Small intestine (tissue), 7 donors: ENCODE measurements around the gene DOCK6. TPM values are rescaled to one million over a fixed set of nuclear protein-coding genes. Genes with fewer than 3 reads are reported as not detected.
"Not testable (repeated sequence)": the region's sequence is repeated elsewhere in the genome, so short reads cannot be mapped to it uniquely, and the experiment has no call there.

Experiments
- DNase-seq, 2 donors: peaks; one replicate each; pipeline versions ENCODE4 v3.0.0 to v3.0.0-alpha.2; 2013
- FAIRE-seq: peaks from 2 replicates; lab custom pipeline; 2012; peaks lifted over from hg19 to GRCh38; lab: Jason Lieb, UNC
- H3K27ac ChIP-seq, 3 donors: one replicate each; pipeline ENCODE4 v1.5.1; 2013; ENCODE audit warnings: low read length in 2 of 3, mild to moderate bottlenecking in 2 of 3, control low read depth in 1 of 3, inconsistent platforms in 1 of 3, low read depth in 1 of 3, moderate library complexity in 1 of 3
- H3K27me3 ChIP-seq, 3 donors: one replicate each; pipeline ENCODE4 v1.6.1; 2013; ENCODE audit warnings: low read length in 3 of 3, inconsistent platforms in 1 of 3; ENCODE audit not compliant: control insufficient read depth in 3 of 3, insufficient read depth in 3 of 3
- H3K36me3 ChIP-seq, 3 donors: one replicate each; pipeline ENCODE4 v1.6.1; 2013; ENCODE audit warnings: low read length in 3 of 3, inconsistent platforms in 1 of 3, low read depth in 1 of 3, mild to moderate bottlenecking in 1 of 3, moderate library complexity in 1 of 3; ENCODE audit not compliant: control insufficient read depth in 3 of 3, insufficient read depth in 2 of 3
- H3K4me1 ChIP-seq, 3 donors: one replicate each; pipeline ENCODE4 v1.6.1; 2013; ENCODE audit warnings: low read length in 2 of 3, inconsistent platforms in 1 of 3, low read depth in 1 of 3, mild to moderate bottlenecking in 1 of 3, moderate library complexity in 1 of 3; ENCODE audit not compliant: control insufficient read depth in 3 of 3, insufficient read depth in 2 of 3
- H3K4me3 ChIP-seq, 3 donors: one replicate each; pipeline ENCODE4 v1.5.1; 2013; ENCODE audit warnings: low read length in 3 of 3, control low read depth in 1 of 3, inconsistent platforms in 1 of 3, low read depth in 1 of 3, mild to moderate bottlenecking in 1 of 3, moderate library complexity in 1 of 3
- H3K9me3 ChIP-seq, 2 donors: one replicate each; pipeline ENCODE4 v1.6.1; 2013; ENCODE audit warnings: low read depth in 1 of 2, low read length in 1 of 2; ENCODE audit not compliant: control insufficient read depth in 2 of 2, insufficient read depth in 1 of 2
- WGBS, 3 donors: extraction: QIAGEN DNeasy Blood & Tissue Kit; methylation state at CpG; one replicate each; pipeline ENCODE4 v1.1.7; 2013; 5-methylcytosine and 5-hydroxymethylcytosine counted together
- polyA plus RNA-seq, 4 donors: library from polyadenylated mRNA; stranded (reverse) in 3 of 4; unstranded in 1 of 4; fragments of 200-250 nt in 3 of 4; fragments of 120-200 nt in 1 of 4; gene quantifications; one replicate each; pipeline versions ENCODE4 v1.2.1 to v1.2.3, GENCODE V29; 2013
- donor health status: healthy with polysubstance abuse.
- donor health status: control.
- donor health status: control.
- donor health status: Bipolar disorder and iron deficiency.
- donor health status: healthy.

DOCK6 gene
- polyA plus RNA-seq, 4 donors = 44.4 to 68.0 (median 51.0) TPM

DNA sequence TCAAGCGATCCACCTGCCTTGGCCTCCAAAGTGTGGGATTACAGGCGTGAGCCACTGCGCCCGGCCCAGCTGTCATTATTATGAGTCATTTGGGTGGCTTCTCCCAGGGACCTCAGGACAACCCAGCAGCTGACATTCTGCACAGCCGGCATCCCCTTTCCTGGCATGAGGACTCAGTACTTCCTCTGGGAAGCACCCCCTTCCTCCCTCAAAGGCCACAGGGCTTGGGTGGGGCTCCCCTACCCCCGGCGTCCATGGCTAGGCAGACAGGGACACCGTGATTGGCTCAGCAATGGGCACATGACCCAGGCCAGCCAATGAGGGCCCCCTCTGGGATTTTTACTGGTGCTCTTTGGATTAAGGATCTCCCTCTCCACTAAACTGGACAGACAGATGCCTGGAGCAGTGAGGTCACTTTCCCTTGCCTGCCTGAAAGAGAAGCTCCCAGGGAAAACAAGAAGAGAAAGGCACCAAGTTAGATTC is 71.0 kb downstream of the DOCK6 start:
- FAIRE-seq (no peak), DNase-seq (peak in 1 of 2 donors; percentile 31)
- Histone ChIP-seq H3K27me3 (no peaks in the 10 kb centered on the region), H3K27ac (peak overlapping the region in 1 of 3 donors; percentile 54), H3K9me3 (no peaks in the 10 kb centered on the region), H3K4me1 (peaks cover 0 to 5% (median 0%) of the 10 kb centered on the region in 3 donors), H3K36me3 (peaks cover 0 to 74% (median 0%) of the 10 kb centered on the region in 3 donors), H3K4me3 (no peak overlapping the region)
- WGBS, 3 donors = 46 to 63% (median 61%) methylated on average over 8 of the region's 8 CpGs

DNA sequence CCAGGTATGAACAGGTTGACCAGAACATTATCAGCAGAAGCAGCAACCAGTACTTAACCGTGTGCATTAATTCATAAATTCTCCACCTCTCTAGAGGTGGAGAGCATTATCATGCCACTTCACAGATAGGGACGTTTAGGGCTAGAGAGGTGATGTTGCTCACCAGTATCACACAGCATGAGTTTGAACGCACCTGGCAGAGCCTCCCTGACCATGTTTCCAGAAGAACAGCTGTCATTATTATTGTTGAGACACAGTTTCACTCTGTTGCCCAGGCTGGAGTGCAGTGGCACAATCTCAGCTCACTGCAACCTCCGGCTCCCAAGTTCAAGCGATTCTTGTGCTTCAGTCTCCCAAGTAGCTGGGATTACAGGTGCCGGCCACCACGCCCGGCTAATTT is 71.8 kb downstream of the DOCK6 start:
- Histone ChIP-seq H3K4me1 (peaks cover 0 to 5% (median 0%) of the 10 kb centered on the region in 3 donors), H3K4me3 (no peak overlapping the region), H3K27me3 (no peaks in the 10 kb centered on the region), H3K9me3 (no peaks in the 10 kb centered on the region), H3K36me3 (peaks cover 0 to 81% (median 0%) of the 10 kb centered on the region in 3 donors), H3K27ac (no peak overlapping the region)
- FAIRE-seq (no peak), DNase-seq (no peak)
- 84 to 87% (median 86%) methylated on average over 8 of the region's 8 CpGs for WGBS, 3 donors

DNA sequence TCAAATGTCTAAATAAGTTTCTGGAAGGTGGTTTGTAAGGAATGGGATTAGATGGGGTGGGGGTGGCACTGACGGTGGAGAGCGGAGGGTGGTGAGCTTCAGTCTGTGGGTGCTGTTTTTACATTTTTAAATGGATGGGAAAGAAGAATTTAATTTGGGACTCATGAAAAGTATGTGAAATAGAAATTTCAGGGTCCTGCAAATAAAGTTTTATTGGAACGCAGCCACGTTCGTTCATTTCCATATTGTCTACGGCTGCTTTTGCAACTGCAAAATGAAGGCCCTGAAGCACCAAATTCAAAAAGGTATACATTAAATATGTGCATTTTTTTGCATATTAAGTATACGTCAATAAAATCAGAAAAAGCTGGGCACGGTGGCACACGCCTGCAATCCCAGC is 74.9 kb downstream of the DOCK6 start:
- Histone ChIP-seq H3K36me3 (peaks cover 0 to 66% (median 0%) of the 10 kb centered on the region in 3 donors), H3K4me3 (no peak overlapping the region), H3K9me3 (no peaks in the 10 kb centered on the region), H3K27ac (no peak overlapping the region), H3K4me1 (peaks cover 0 to 5% (median 0%) of the 10 kb centered on the region in 3 donors), H3K27me3 (no peaks in the 10 kb centered on the region)
- WGBS, 3 donors = 87 to 95% (median 88%) methylated on average over 9 of the region's 9 CpGs
- FAIRE-seq (no peak), DNase-seq (no peak)

DNA sequence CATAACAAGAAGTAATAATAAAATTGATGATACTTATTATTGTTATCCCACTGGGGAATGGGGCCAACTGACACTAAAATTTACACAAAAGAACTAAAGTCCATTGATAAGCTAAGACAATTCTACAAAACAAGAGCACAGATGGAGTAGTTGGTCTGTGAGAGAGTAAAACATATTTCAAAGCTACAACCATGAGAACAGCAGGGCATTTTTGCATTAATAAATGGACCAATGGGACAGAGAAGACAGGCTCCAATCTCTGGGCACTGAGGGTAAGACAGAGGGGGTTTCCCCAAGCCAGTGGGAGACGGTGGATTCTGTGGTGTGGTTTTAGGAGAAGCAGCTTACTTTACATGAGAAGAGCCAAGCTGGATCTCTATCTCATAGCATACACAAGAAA is 79.3 kb downstream of the DOCK6 start:
- Histone ChIP-seq H3K4me1 (peaks cover 0 to 9% (median 0%) of the 10 kb centered on the region in 3 donors), H3K27ac (no peak overlapping the region)

DNA sequence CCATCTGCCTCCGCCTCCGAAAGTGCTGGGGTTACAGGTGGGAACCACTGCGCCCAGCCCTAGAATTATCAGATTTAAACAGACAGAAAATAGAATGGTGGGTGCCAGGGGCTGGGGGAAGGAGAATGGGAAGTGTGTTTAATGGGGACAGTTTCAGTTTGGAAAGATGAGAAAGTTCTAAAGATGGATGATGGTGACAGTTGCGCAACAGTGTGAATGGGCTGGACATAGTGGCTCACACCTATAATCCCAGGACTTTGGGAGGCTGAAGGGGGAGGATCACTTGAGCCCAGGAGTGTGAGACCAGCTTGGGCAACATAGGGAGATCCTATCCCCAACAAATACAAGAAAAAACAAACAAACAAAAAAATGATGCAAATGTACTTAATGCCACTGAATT is 80.8 kb downstream of the DOCK6 start:
- no peak for FAIRE-seq
- Histone ChIP-seq H3K27me3 (no peaks in the 10 kb centered on the region), H3K4me1 (peaks cover 0 to 9% (median 0%) of the 10 kb centered on the region in 3 donors), H3K4me3 (no peak overlapping the region), H3K9me3 (no peaks in the 10 kb centered on the region), H3K36me3 (peaks cover 0 to 64% (median 2%) of the 10 kb centered on the region in 3 donors), H3K27ac (no peak overlapping the region)
- WGBS, 3 donors = 91 to 94% (median 93%) methylated on average over 4 of the region's 4 CpGs
- no peak for DNase-seq

More for the DNA sequence above, 79.3 kb downstream of the DOCK6 start:
- Histone ChIP-seq H3K9me3 (no peaks in the 10 kb centered on the region), H3K4me3 (no peak overlapping the region), H3K36me3 (peaks cover 0 to 59% (median 0%) of the 10 kb centered on the region in 3 donors), H3K27me3 (no peaks in the 10 kb centered on the region)
- no peak for DNase-seq
- no peak for FAIRE-seq
- WGBS, 3 donors = 74 to 91% (median 82%) methylated on average over 1 of the region's 1 CpG

DNA sequence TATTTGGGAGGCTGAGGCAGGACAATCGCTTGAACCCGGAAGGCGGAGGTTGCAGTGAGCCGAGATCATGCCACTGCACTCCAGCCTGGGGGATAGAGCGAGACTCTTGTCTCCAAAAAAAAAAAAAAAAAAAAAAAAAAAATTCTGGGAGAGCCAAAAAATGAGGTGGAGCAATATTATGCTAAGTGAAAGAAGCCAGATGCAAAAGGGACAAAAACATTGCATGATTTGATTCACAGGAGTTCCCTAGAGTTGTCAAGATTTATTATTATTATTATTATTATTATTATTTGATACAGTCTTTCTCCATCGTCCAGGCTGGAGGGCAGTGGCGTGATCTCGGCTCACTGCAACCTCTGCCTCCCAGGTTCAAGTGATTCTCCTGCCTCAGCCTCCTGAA is 81.3 kb downstream of the DOCK6 start:
- 73 to 93% (median 79%) methylated on average over 8 of the region's 8 CpGs for WGBS, 3 donors

DNA sequence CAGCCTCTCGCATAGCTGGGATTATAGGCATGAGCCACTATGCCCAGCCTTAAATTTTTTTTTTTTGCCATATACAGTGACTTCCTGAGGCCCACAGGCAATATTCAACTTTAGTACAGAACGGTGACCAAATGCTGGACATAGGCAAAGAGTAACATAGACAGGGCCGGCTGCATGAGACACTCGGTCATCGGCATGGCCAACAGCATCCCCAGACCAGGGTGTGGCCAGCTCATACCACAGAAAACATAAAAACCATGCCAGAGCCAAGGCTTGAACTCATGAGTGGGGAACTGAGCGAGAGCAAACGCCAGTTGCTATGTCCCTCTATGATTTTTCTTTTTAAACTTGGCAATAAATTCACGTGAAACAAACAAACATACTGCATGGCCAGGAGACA is 82.0 kb downstream of the DOCK6 start:
- Histone ChIP-seq H3K27ac (peak overlapping the region in 1 of 3 donors; percentile 2), H3K36me3 (peaks cover 0 to 65% (median 2%) of the 10 kb centered on the region in 3 donors)

More for the DNA sequence above, 81.3 kb downstream of the DOCK6 start:
- DNase-seq, H3K4me1 ChIP-seq, H3K27me3 ChIP-seq, H3K4me3 ChIP-seq, H3K9me3 ChIP-seq, FAIRE-seq: not testable (repeated sequence)
- Histone ChIP-seq H3K27ac (peak overlapping the region in 1 of 3 donors; percentile 2), H3K36me3 (peaks cover 0 to 64% (median 2%) of the 10 kb centered on the region in 3 donors)

DNA sequence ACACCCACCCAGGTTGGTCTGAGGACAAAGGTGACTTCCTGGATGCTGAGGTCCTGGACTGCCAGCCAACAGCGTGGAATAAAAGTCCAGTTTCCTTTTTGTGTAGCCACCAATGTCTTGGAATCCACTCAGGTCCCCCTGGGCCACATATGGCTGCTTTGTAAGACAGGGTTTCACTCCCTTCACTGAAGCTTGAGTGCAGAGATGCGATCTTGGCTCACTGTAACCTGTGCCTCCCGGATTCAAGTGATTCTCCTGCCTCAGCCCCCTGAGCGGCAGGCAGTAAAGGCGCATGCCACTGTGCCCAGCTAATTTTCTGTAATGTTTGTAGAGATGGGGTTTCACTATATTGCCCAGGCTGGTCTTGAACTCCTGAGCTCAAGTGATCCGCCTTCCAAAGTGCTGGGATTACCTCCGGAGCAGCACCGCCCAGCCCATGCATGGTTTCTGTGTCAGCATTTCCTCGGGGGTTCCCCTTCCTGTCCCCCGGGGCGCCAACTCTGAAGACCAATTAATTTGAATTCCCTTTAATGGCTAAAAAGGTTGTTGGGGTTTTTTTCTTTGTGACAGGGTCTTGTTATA is 82.5 kb downstream of the DOCK6 start:
- H3K36me3 ChIP-seq = peaks cover 0 to 63% (median 2%) of the 10 kb centered on the region in 3 donors
- DNase-seq (peak in 1 of 2 donors; percentile 49), FAIRE-seq (no peak)
- no peak overlapping the region for H3K4me3 ChIP-seq
- H3K27me3 ChIP-seq = no peaks in the 10 kb centered on the region
- peaks cover 0 to 9% (median 0%) of the 10 kb centered on the region in 3 donors for H3K4me1 ChIP-seq
- H3K27ac ChIP-seq = peak overlapping the region in 1 of 3 donors; percentile 40
- no peaks in the 10 kb centered on the region for H3K9me3 ChIP-seq
- WGBS, 3 donors = 39 to 44% (median 39%) methylated on average over 11 of the region's 11 CpGs

More for the DNA sequence above, 82.0 kb downstream of the DOCK6 start:
- Histone ChIP-seq H3K4me3 (no peak overlapping the region), H3K27me3 (no peaks in the 10 kb centered on the region), H3K9me3 (no peaks in the 10 kb centered on the region), H3K4me1 (peaks cover 0 to 9% (median 0%) of the 10 kb centered on the region in 3 donors)
- DNase-seq (no peak), FAIRE-seq (no peak)
- 56 to 86% (median 86%) methylated on average over 8 of the region's 8 CpGs for WGBS, 3 donors
